Left hindlimb (tissue), 1 donor: ENCODE measurements around the gene CLCN7.

Source experiments
- DNase-seq: peaks from one replicate; pipeline ENCODE4 v3.0.0-alpha.2; 2018

CLCN7 gene

DNA sequence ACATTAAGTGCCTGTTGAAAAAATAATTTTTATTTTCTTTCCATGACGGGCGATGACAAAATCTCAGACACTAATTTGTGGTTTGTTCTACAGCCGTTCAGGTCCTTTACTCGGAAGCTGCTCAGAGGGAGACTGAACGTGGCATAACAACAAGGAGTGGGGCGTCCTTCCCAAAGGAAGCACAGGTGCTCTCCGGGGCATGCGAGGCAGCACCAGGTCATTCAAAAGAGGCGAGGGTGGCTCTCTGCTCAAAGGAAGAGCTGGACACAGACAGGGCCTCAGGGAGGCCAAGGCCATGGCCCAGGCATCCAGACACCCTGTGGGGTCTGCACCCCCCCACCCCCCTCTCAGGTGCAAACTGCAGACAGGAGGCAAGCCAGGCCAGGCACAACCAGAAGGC lies 76.5 kb downstream of the CLCN7 start:
- DNase-seq, result no peak

GRCh38 chr16:1397779-1398178 lies 77.0 kb downstream of the CLCN7 start:
- no peak for DNase-seq

- DNase-seq, result no peak
These were observed 79.3 kb downstream of the CLCN7 start for GRCh38 chr16:1395444-1396031.
